Heart left ventricle (tissue), 13 donors: ENCODE results near the gene ESPL1.

Experiments used
- CTCF ChIP-seq, 12 donors: fragments of 200-600 bp; sonication (generic) in 4 of 12; IDR thresholded peaks; one replicate each; pipeline versions ENCODE4 v1.5.0 to v1.8.0; 2018 to 2022; ENCODE audit warnings: antibody characterized with exemption in 12 of 12, mild to moderate bottlenecking in 5 of 12
- POLR2A ChIP-seq, 2 donors: fragments of 450-650 bp; IDR thresholded peaks; one replicate each; pipeline ENCODE4 v1.6.1; 2017; ENCODE audit warnings: antibody characterized with exemption in 2 of 2, mild to moderate bottlenecking in 2 of 2, moderate library complexity in 2 of 2
- donor health status: ischemic (EF 13 %, LVEDD 7.1; RV severe dilation, severe dysfunction).
- donor health status: DM: no; HTN: yes; CAD: no.
- donor health status: DM: no; HTN: no; CAD: no.
- donor health status: ischemic (EF 25% LVEDD 6.9; RV normal size, moderate dysfunction).
- donor health status: ischemic (EF 25% LVEDD 5.7; RV mildly dilated, moderate dysfunction).
- donor health status: ischemic (EF 35%, LVEDD 5.7; RV mildly dilated, moderate dysfunction).
- donor health status: nonischemic (EF 11% LVEDD 7.7; RV severe dilation, severe dysfunction).
- donor health status: DM: yes; HTN: yes; CAD: no.
- donor health status: PGD.
- donor health status: ischemic (EF 29% LVEDD 5.4; RV normal size, mild dysfunction).
- donor health status: nonischemic (EF 23%, LVEDD 6.1; RV moderate dilation, normal function).

GRCh38 chr12:53226815-53227214 lies 41.3 kb upstream of the ESPL1 start:
- TF ChIP-seq CTCF (IDR thresholded peaks at IDR 0.05) (no peak), POLR2A (IDR thresholded peaks at IDR 0.05) (no peak)
